ENCODE data around the gene VWA5B2. TPM values are rescaled to one million over a fixed set of nuclear protein-coding genes. Genes with fewer than 3 reads are reported as not detected.
A peak's percentile ranks its signal among the peaks of the same experiment; 100 is the strongest.

The VWA5B2 gene
- total RNA-seq, 1 experiment from 2014 or later, result 2.7 TPM

DNA sequence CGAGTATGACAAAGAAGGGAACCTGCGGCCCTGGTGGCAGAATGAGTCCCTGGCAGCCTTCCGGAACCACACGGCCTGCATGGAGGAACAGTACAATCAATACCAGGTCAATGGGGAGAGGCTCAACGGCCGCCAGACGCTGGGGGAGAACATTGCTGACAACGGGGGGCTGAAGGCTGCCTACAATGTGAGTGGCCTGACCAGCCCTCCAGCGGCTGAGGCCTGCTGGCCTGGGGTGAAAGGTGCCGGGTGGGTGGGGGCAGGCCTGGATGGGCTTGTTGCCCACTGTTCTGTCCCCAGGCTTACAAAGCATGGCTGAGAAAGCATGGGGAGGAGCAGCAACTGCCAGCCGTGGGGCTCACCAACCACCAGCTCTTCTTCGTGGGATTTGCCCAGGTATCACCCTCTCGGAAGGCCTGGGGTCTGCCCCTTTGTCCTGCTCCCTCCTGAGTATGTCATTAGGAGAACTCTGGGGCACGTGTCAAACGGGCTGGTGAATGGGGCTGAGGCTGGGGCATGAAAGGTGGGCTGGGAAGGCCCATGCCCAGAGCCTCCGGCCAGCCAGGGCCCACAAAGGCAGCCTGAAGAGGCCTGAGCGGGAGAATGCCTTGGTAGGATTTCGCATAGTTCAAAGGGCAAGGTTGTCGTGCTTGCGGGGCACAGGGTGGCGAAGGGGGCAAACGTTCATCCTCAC lies 61.8 kb downstream of the VWA5B2 start:
- Histone ChIP-seq H3K9me3 (ENCODE audit: control insufficient read depth, low read depth, low read length) (no peaks in the 10 kb centered on the region), H3K4ac (ENCODE audit: low read depth, low read length) (no peak overlapping the region), H2AFZ (ENCODE audit: low read length) (no peak overlapping the region), H3K79me2 (ENCODE audit: insufficient read depth, low read length) (no peaks in the 10 kb centered on the region), H3K23ac (ENCODE audit: insufficient read length, low read depth, low read length) (no peak overlapping the region), H3K9ac (ENCODE audit: extremely low read depth, insufficient read length, low read length) (no peak overlapping the region), H3K27me3 (ENCODE audit: insufficient read depth, low read length) (no peaks in the 10 kb centered on the region), H2BK15ac (ENCODE audit: low read depth, low read length) (no peak overlapping the region), H2AK5ac (ENCODE audit: insufficient read length, low read length) (no peak overlapping the region), H4K91ac (ENCODE audit: insufficient read length, low read depth, low read length) (no peak overlapping the region), H3K79me1 (ENCODE audit: insufficient read depth, low read depth, low read length, poor library complexity, severe bottlenecking) (no peaks in the 10 kb centered on the region), H3K27ac (ENCODE audit: insufficient read length, low read depth, low read length) (no peak overlapping the region), H3K18ac (ENCODE audit: insufficient read length, low read depth, low read length) (no peak overlapping the region), H3K23me2 (ENCODE audit: insufficient read length, low read depth, low read length, poor library complexity, severe bottlenecking) (no peaks in the 10 kb centered on the region), H3T11ph (ENCODE audit: low read length) (no peak overlapping the region), H2BK5ac (ENCODE audit: insufficient read length, low read length) (no peak overlapping the region), H4K20me1 (ENCODE audit: control insufficient read depth, insufficient read depth, insufficient read length) (no peaks in the 10 kb centered on the region), H2BK12ac (ENCODE audit: insufficient read length, low read depth, low read length) (no peak overlapping the region), H3K56ac (ENCODE audit: insufficient read length, low read depth, low read length) (no peak overlapping the region), H3K4me1 (ENCODE audit: insufficient read depth, low read length) (no peaks in the 10 kb centered on the region), H2BK120ac (ENCODE audit: low read depth, low read length, poor library complexity, severe bottlenecking) (no peak overlapping the region), H4K8ac (replicated peaks; ENCODE audit: insufficient read length, low read depth, low read length) (no peak overlapping the region), H3K14ac (ENCODE audit: insufficient read depth, low read length) (no peak overlapping the region), H4K5ac (ENCODE audit: insufficient read length, low read depth, low read length) (no peak overlapping the region), H3K4me2 (ENCODE audit: insufficient read depth, insufficient read length, low read length) (no peak overlapping the region), H2BK20ac (ENCODE audit: low read depth, low read length, poor library complexity, severe bottlenecking) (no peak overlapping the region)
- Mint-ChIP-seq H3K9me3 (no peaks in the 10 kb centered on the region), H3K4me1 (no peaks in the 10 kb centered on the region), H3K27me3 (ENCODE audit: low read depth) (peaks cover 11% of the 10 kb centered on the region), H3K36me3 (ENCODE audit: insufficient read depth in 1 of 3, low read depth in 3 of 3) (no peaks in the 10 kb centered on the region; a peak in 1 of 7 replicates), H3K27ac (no peak overlapping the region), H3K4me3 (no peak overlapping the region; a peak in 1 of 5 replicates)
- TF ChIP-seq CTCF (conservative IDR thresholded peaks at IDR 0.05), result no peak
- no peak for DNase-seq
- no CpG with 5 or more reads among the region's 22 CpGs for WGBS (ENCODE audit: extremely low coverage, insufficient read length, low lambda C conversion rate)

Small RNAs within 50 kb of the gene (microRNA-seq; reads per million reads assigned to microRNA genes)
- gene MIR1224 (ENCODE audit: borderline microRNAs expressed), result 1.3 reads per million, percentile 7 among the genes with 10 or more reads in this experiment

Other genes starting within 250 kb of the VWA5B2 start
- gene ABCC5, start 211.7 kb upstream of the VWA5B2 start, total RNA-seq (2021), result 32.5 and 37.6 TPM in 2 replicates
- not detected in 2 replicates for gene HTR3D, start 197.8 kb upstream of the VWA5B2 start, total RNA-seq (2021)
- not detected in 2 replicates for gene HTR3C, start 176.5 kb upstream of the VWA5B2 start, total RNA-seq (2021)
- not detected in 2 replicates for gene HTR3E, start 132.5 kb upstream of the VWA5B2 start, total RNA-seq (2021)
- 38.4 and 42.0 TPM in 2 replicates for gene EIF2B5, start 94.2 kb upstream of the VWA5B2 start, total RNA-seq (2021)
- gene DVL3, start 74.2 kb upstream of the VWA5B2 start, total RNA-seq (2021), result 64.7 and 69.7 TPM in 2 replicates
- gene AP2M1, start 54.7 kb upstream of the VWA5B2 start, total RNA-seq (2021), result 443 and 459 TPM in 2 replicates
- gene ABCF3, start 43.4 kb upstream of the VWA5B2 start, total RNA-seq (2021), result 56.1 and 58.4 TPM in 2 replicates
- gene ALG3, start 19.4 kb downstream of the VWA5B2 start, total RNA-seq (2021), result 54.1 and 62.2 TPM in 2 replicates
- 8.1 and 9.8 TPM in 2 replicates for gene EEF1AKMT4, start 20.1 kb downstream of the VWA5B2 start, total RNA-seq (2021)
- 12.6 and 13.9 TPM in 2 replicates for gene CAMK2N2, start 32.0 kb downstream of the VWA5B2 start, total RNA-seq (2021)
- not detected in 2 replicates for gene ECE2, start 46.4 kb downstream of the VWA5B2 start, total RNA-seq (2021)
- gene PSMD2, start 69.7 kb downstream of the VWA5B2 start, total RNA-seq (2021), result 337 and 344 TPM in 2 replicates
- 532 and 544 TPM in 2 replicates for gene EIF4G1, start 85.0 kb downstream of the VWA5B2 start, total RNA-seq (2021)
- gene FAM131A, start 108.0 kb downstream of the VWA5B2 start, total RNA-seq (2021), result 14.4 and 15.5 TPM in 2 replicates
- 17.2 and 19.5 TPM in 2 replicates for gene CLCN2, start 132.0 kb downstream of the VWA5B2 start, total RNA-seq (2021)
- 115 and 122 TPM in 2 replicates for gene POLR2H, start 132.1 kb downstream of the VWA5B2 start, total RNA-seq (2021)
- 0.64 and 0.85 TPM in 2 replicates for gene THPO, start 148.6 kb downstream of the VWA5B2 start, total RNA-seq (2021)
- gene CHRD, start 150.5 kb downstream of the VWA5B2 start, total RNA-seq (2021), result 1.8 and 1.9 TPM in 2 replicates